HG02981 (cell line): ENCODE results near the gene COG2.
"Not testable (repeated sequence)": the region's sequence is repeated elsewhere in the genome, so short reads cannot be mapped to it uniquely, and the experiment has no call there.

Experiments used
- ATAC-seq: cut with Tn5 transposase; IDR thresholded peaks from one replicate; pipeline ENCODE4 v1.9.1; 2021; ENCODE audit warnings: mild to moderate bottlenecking, moderate library complexity; ENCODE audit not compliant: unreplicated experiment

COG2 gene

DNA sequence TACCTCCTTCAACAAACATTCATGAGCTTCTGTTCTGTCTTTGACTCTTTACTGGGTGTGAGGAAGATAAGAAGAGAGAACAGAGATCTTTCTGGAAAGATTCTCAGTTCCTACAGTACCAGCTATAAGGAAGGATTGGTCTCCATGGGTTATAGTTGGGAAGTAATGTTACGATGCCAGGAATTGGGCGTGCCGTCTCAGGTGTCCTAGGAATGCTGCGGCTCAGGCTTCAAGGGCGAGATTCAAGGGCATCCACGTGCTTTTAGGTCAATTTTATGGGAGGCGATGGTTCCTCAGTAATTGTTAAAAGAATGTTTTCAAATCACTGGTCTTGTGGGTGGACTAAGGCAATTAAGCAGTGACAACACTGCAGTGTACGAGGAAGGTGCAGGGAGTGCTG, 27.3 kb downstream of the COG2 start:
- ATAC-seq = no peak

DNA sequence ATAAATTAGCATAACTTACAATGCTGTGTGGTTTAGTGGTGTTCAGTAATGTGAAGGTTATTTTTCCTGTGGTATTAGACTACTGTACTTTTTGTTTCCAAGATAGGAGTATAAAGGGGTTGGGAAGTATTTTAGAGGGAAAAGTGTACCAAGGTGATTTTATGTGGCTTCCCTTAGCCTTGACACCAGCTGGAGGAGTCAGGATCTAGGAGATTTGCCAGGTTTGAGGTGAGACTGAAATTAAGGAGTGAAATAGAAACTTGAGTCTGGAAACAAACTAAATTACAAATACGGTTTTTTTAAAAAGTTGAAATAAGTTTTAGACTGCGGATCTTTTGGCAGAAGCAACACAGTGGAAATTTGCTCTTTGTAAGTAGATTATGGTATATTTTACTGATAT, 32.3 kb downstream of the COG2 start:
- ATAC-seq = no peak

DNA sequence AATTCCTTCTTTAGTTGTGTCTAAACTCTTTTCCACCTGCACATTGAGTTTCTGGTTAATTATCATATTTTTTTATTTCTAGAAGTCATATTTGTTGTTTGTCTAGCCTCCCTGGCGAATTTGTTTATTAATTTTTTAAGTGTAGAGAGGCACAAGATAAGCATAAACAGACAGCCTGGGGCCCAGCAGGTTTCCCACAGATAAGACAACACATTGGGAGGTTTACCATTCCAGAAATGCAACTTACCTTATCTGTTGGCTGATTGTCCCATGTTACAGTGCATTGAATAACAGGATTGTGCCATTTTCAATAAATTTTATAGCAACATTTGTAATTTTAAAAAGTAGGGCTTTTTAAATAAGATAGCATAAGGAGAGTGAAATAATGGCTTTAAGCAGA, 34.9 kb downstream of the COG2 start:
- ATAC-seq = no peak

DNA sequence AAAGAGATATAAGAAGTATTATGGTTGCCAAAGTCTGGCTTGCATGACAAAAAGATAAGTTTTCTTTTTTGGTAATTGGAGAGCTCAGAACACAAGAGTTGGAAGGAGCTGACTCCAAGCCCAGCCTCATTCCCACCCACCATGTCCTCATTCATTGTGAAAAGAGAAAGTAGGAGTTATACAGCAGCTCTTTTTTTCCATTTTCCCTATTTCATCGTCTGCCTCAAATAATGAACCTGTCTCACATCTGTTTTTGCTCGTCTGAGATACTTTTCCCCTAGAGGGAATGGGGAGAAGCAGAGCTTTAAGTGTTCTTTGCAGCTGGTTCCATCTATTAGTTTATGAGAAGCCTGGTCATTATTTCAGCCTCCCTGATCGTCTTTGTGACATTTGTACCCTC, 36.9 kb downstream of the COG2 start:
- ATAC-seq = no peak

DNA sequence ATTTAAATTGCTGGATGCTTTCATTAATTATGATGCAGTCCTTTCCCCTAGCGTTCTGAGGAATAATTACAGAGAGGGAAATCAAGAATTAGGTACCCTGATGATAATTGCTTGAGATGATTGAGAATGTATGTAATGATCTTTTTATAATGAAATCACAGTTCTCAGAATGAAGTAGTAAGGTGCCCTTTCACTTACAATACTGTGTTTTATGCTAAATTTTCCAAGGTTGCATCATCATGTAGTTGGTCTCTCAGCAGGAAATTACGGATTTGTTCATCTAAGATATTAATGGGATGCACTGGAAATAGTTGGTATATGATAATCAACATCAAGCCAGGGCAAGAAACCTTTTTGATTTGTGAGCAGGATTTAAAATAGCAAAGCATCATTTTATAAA, 37.5 kb downstream of the COG2 start:
- ATAC-seq = no peak

DNA sequence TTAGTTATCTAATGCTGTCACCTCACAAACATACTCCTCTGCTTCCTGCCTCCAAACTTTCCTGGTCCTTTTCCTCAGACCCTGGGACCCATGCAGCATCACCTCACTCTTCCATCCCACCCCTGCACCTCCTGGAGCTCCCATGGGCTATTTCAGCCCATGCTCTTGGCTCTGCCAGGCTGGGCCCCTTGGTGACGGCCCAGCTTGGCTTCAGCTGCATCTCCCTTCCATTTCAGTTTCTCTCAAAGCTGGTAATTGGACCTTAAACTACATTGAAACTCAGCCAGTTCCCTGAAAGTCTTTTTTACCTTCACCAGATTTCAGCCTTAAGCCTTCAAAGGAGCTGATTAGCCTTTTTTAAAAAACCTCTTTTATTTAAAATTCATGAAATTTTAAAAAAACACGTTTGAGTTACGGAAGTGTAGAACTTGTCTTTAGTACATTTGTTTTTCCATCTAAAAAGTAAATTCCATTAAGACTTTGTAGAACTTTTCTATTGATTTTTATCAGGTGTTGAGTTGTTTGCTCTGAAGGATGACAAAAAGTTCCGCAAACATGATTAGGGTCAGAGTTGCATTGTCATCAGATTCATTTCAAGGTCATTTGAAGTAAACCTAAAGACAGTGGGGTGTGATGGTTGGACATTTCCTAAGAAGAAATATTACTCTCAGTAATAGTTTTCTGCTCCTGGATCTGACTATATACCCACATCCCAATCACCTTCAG, 38.2 kb downstream of the COG2 start:
- ATAC-seq = no peak

DNA sequence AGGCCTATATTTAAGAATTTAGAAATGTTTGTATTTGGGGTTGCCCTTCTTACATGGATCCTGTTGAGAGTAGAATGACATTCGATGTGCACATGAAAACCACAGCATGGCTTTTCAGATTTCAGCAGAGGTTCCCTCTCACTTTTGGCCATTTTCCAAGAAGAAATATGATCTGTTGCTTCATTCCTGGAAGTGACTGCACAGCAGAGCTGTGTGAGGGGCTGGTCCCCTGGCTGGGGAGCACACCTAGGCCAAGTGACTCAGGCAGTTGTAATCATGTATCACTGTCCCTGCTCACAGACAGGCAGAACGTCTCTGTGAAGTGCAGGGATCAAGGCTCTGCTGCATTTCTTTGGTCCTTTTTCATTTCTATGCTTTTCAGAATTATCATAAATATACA, 39.3 kb downstream of the COG2 start:
- no peak for ATAC-seq

DNA sequence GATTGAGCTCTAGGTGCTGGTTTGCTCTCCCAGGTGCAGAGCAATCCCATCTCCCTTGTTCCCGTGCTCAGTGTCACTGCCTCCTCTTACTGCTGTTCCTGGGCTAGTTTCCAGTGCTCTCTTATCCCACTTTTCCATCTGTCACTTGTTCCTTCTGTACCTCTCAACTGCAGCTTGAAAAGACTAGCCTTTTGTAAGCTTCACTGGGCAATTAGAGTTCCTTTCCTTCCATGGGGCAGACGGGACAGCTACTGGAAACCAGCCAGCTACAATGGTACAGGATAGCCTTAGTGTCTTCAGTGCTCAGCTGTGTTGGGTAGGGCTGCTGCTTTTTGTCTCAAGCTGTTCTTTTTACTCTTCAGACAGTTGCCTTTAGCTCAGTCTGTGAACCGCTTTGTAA, 40.0 kb downstream of the COG2 start:
- ATAC-seq = no peak

DNA sequence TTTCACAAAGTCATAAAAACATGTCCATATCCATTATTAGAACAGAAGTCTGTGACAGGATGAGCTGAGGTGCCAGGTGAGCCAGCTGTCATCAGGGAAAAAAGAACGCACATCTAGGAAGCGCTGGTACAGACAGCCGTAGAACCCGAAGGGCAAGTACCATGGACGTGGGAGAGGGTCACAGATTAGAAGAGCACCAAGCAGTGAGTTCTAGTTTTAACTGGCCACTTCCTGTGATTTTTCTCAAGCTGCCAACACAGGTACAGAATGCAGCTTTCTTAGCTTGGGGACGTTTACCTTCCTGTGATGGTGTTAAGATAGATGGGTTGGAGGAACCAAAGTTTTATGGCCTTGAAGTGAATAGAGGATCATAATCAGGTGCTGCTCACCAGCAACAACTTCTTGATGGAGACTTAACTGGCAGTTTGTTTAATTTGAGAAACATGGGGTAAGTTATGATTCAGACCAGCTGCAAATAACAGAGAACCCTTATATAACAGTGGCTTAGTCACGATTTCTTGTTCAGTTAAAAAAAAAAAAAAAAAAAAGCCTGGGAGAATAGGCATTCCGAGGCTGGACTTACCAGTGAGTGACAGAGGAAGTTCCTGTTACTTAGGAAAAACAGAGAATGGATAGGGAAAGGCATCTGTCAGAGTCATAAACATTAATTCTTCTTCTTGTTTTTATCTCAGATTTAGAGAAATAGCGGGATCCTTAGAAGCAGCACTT, 40.8 kb downstream of the COG2 start:
- no peak for ATAC-seq

DNA sequence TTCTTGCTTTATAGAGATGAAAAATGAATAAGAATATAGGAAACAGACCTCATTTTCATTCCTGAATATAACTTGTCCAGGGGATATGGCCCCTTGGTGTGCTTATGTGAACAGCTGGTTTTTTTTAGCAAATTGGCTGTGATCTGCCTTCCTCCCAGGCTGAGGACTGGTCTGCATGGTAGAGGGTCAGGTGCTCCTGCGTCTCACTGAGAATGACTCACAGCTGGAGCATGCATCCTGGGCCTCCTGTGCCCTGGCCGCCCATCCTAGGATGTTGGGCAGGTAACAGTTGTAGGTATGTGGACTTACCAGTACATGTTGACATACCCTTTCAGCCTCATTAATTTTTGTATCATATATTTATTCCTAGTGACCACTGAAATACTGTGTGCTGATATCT, 41.9 kb downstream of the COG2 start:
- ATAC-seq = no peak

DNA sequence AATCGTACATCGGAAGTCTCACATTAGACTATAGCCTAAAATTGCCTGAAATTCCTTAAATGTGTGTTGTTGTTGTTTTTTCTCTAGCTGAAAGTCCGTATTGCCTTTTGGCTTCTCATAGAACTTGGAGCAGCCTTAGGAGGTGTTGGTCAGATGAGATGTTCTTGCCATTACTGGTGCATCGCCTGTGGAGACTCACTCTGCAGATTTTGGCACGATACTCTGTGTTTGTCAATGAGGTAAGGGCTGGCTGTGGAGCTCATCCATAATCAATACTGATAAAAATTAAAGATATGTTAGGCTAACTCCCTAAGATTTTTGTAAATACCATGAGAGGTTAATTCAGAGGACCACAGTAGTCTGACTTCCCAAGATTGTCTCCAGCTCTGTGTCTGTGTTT, 42.7 kb downstream of the COG2 start:
- ATAC-seq = no peak

DNA sequence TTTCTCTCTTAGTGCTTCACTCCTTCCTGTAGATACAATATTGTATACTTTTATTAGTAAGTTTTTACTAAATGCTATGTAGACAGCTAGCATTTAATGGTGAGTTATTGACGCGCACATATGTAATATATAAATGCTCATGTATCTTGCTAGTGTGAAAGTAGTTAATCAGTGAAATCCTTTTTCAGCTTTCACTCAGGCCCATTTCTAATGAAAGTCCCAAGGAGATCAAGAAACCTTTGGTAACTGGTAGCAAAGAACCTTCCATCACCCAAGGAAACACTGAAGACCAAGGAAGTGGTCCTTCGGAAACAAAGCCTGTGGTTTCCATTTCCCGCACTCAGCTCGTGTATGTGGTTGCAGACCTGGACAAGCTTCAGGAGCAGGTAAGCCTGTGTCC, 44.5 kb downstream of the COG2 start:
- ATAC-seq = no peak

DNA sequence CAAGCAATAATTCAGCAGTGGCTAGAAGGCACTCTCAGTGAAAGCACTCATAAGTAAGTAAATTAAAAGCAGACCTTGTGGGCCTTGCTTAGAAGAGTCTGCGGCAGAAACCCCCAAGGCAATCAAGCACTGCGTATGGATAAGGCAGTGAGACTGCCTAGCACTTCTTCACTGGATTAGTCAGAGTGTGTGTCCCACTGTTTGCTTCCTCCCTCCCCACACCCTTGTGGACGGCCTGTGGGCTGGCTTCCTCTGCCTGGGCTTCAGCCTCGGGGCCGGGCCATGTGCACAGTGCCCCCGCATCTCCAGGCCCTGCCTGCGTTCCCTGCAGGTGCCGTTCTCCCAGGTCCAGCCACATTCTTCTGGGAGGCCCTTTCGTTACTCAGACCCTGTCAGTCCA, 47.8 kb downstream of the COG2 start:
- ATAC-seq = no peak

DNA sequence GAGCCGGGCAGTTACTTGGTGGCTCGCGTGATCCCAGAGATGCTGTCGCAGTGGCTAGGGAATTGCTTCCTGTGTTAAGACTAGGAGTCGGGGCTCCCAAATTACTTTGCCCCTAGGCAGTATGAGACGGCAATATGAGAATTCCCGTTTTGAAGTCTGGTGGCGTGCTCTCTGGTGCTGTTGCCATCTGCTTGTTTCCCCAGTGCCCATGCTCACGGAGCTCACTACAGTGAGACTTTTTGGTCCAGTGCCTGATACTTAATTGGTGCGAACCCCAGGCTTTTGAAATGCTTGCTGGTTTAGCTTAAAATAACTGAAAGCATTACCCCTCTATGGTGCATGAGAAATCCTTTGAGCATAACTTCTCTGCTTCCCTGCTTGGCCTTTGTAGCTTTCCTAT, 49.3 kb downstream of the COG2 start:
- ATAC-seq = no peak

DNA sequence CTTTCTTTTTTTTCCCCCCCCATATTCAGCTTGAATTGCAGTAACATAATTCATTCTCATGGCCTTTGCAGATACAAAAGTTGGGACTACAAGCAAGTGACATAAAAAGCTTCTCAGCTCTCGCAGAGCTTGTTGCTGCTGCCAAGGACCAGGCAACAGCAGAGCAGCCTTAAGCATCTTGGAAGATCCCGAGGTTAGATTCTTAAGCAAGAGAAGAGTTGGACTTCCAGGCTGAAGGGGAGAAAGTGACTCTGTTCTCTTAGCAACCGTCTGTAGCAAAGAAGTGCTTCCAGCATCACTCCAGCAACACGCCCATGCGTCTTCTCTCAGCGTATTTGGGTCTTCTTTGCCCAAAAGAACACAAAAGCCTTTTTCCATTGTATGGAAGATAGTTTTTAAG, 50.9 kb downstream of the COG2 start:
- ATAC-seq = no peak

DNA sequence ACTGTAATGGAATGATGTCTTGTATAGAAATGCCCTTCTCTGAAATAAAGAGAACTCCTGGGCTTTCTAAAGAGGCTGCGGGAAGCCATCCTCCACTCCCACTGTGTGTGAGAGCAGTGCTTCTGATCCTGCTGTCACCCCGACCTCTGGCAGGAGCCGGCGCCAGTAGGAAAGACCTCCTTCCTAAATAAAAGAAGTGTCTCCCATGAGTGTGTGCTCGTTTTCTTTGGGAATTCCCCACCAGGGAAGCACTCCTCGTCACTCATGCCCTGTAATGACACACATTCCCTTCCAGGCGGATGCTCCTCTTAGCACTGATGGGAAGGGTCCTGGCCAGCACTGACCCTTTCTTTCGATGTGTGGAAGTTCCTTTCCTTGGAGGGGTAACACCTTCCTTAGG, 51.5 kb downstream of the COG2 start:
- ATAC-seq = no peak

DNA sequence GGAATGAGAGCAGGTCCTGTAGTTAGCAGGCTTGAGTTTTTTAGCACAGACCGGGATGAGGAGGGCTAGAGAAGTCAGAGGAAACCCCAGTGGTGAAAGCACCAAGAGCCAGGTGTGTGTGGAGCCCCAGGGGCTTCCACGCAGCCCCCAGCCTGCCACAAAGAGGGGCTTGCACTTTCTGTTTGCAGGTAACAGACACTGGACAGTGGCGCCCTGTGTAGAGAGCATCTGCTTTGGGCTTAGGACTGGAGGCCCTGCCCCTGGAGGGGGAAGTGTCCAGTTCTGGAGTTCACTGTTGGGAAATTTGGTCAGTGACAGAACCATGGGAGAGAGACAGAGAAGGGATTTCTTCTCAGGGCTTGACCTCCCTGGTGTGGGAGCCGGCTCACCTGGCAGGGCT, 52.2 kb downstream of the COG2 start:
- no peak for ATAC-seq

DNA sequence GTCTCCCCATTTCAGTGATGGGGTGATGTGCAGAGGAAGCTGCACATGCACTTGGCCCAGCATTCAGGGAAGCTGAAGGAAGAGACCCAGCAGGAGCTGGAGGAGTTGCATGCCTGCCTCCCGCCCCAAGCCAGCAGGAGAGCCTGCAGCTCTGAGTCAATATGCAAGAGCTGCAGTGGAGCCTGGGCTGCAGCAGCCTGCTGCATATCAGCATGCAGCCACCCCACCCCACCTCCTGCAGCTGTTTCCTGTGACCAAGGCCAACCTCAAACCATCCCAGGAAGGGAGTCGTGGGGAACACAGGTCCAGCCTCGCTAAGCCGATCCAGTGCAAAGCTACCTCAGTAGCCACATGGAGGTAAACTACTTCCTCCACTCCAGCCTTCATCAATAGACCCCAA, 52.7 kb downstream of the COG2 start:
- no peak for ATAC-seq

DNA sequence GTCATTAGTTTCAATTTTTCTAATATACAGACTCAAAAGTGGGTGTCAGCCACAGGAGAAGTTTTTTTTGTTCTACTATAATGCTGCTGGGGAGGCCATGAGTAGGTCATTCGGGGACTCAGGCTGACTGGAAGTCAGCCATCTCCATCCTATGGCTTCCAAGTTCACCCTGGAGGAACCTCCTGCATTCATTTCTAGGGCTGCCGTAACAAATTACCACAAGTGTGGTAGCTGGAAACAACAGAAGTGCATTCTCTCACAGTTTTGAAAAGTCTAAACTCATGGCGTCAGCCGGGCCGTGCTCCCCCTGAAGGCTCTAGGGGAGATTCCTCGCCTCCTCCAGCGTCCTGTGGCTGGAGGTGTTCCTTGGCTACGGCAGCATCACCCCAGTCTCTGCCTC, 53.9 kb downstream of the COG2 start:
- ATAC-seq = no peak

DNA sequence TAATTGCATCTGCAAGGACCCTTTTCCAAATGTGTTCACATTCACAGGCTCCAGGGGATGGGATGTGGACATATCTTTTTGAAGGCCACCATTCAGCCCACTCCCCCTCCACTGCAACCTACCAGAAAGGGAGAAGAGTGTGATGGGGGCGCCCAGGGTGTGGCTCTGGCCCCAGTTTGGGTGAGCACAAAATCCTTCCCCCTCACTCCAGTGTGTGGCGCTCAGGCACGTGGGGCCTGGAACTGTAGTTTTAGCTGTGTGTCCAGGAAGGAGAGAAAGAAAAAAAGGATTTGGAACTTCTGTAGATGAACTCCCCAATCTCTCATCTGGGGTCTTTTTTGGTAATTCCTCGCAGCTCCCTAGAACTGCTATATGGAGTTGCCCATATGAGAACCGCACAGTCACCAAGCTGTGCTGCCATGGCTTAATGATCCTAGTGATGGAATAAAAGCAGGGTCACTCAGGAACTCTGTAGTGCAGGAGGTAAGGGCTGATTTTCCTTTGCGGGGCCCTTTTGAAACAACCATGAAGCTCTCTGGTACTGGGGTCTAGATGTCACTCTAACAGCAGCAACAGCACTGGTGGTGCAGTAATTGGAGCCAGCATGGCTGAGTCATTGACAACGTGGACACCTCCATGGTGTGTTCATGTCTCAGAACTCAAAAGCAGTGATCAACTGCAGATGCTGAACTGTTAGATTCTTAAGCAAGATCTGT, 54.6 kb downstream of the COG2 start:
- no peak for ATAC-seq

DNA sequence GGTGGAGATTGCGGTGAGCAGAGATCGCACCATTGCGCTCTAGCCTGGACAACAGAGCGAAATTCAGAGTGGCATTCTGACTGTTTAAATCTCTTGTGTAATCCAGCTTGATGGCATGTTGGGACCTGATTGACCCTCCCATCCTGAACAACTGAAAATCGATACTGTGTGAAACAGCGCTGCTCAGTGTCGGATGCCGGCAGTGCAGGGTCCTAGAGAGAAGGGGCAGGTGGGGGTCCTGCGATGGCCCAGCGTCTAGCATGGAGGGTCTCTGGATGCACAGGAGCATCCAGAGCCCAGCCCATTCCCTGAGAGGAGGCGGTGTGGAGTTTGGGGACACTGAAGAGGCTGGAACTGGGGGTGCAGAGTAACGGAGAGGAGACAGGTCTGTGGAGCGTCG, 55.8 kb downstream of the COG2 start:
- ATAC-seq = no peak

DNA sequence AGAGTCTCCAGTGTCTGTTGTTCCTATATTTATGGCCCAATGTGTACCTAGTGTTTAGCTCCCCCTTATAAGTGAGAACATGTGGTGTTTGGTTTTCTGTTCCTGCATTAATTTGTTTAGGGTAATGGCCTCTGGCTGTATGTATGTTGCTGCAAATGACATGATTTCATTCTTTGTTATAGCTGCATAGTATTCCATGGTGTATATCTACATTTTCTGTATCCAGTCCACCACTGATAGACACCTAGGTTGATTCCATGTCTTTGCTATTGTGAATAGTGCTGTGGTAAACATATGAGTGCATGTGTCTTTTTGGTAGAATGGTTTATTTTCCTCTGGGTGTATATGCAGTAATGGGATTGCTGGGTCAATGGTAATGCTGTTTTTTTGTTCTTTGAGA, 56.7 kb downstream of the COG2 start:
- not testable (repeated sequence) for ATAC-seq
